ENCODE measurements around the gene AMER3. TPM values are rescaled to one million over a fixed set of nuclear protein-coding genes. Genes with fewer than 3 reads are reported as not detected.
A peak's percentile ranks its signal among the peaks of the same experiment; 100 is the strongest.
"Not testable (repeated sequence)": the region's sequence is repeated elsewhere in the genome, so short reads cannot be mapped to it uniquely, and the experiment has no call there.

AMER3 gene
- total RNA-seq, 1 donor from 2014 or later: 0.18 TPM

GRCh38 chr2:130729322-130730299 is 25.7 kb upstream of the AMER3 start:
- Mint-ChIP-seq H3K36me3 (ENCODE audit: low read depth, unreplicated experiment) (no peaks in the 10 kb centered on the region), H3K4me3 (ENCODE audit: unreplicated experiment) (peak overlapping the region; percentile 17), H3K4me1 (ENCODE audit: unreplicated experiment) (peaks cover 6% of the 10 kb centered on the region), H3K9me3 (ENCODE audit: unreplicated experiment) (no peaks in the 10 kb centered on the region), H3K27ac (ENCODE audit: unreplicated experiment) (no peak overlapping the region), H3K27me3 (ENCODE audit: unreplicated experiment) (peaks cover 9% of the 10 kb centered on the region)
- TF ChIP-seq CTCF (IDR thresholded peaks at IDR 0.05; ENCODE audit: unreplicated experiment): no peak
- no peak for DNase-seq (ENCODE audit: low spot score)

- not testable (repeated sequence) for H3K9me3 Mint-ChIP-seq (ENCODE audit: unreplicated experiment); DNase-seq (ENCODE audit: low spot score); H3K27ac Mint-ChIP-seq (ENCODE audit: unreplicated experiment); H3K4me3 Mint-ChIP-seq (ENCODE audit: unreplicated experiment); H3K4me1 Mint-ChIP-seq (ENCODE audit: unreplicated experiment); H3K36me3 Mint-ChIP-seq (ENCODE audit: low read depth, unreplicated experiment); H3K27me3 Mint-ChIP-seq (ENCODE audit: unreplicated experiment)
These were observed 23.1 kb upstream of the AMER3 start for GRCh38 chr2:130732257-130732656.

GRCh38 chr2:130735200-130735599 is 20.1 kb upstream of the AMER3 start:
- no peaks in the 10 kb centered on the region for H3K4me1 Mint-ChIP-seq (ENCODE audit: unreplicated experiment)
- no peak for TF ChIP-seq CTCF (IDR thresholded peaks at IDR 0.05; ENCODE audit: unreplicated experiment)
- no peak overlapping the region for H3K4me3 Mint-ChIP-seq (ENCODE audit: unreplicated experiment)
- no peak for DNase-seq (ENCODE audit: low spot score)
- no peaks in the 10 kb centered on the region for H3K9me3 Mint-ChIP-seq (ENCODE audit: unreplicated experiment)
- H3K27me3 Mint-ChIP-seq (ENCODE audit: unreplicated experiment): no peaks in the 10 kb centered on the region
- H3K27ac Mint-ChIP-seq (ENCODE audit: unreplicated experiment): no peak overlapping the region
- H3K36me3 Mint-ChIP-seq (ENCODE audit: low read depth, unreplicated experiment): no peaks in the 10 kb centered on the region

GRCh38 chr2:130736487-130736886 is 18.9 kb upstream of the AMER3 start:
- Mint-ChIP-seq H3K27me3 (ENCODE audit: unreplicated experiment) (no peaks in the 10 kb centered on the region), H3K4me3 (ENCODE audit: unreplicated experiment) (no peak overlapping the region), H3K9me3 (ENCODE audit: unreplicated experiment) (no peaks in the 10 kb centered on the region), H3K36me3 (ENCODE audit: low read depth, unreplicated experiment) (no peaks in the 10 kb centered on the region), H3K27ac (ENCODE audit: unreplicated experiment) (no peak overlapping the region), H3K4me1 (ENCODE audit: unreplicated experiment) (peaks cover 6% of the 10 kb centered on the region)
- no peak for DNase-seq (ENCODE audit: low spot score)
- no peak for TF ChIP-seq CTCF (IDR thresholded peaks at IDR 0.05; ENCODE audit: unreplicated experiment)

- TF ChIP-seq CTCF (IDR thresholded peaks at IDR 0.05; ENCODE audit: unreplicated experiment): no peak
- no peak for DNase-seq (ENCODE audit: low spot score)
- H3K9me3 Mint-ChIP-seq (ENCODE audit: unreplicated experiment): no peaks in the 10 kb centered on the region
- peaks cover 6% of the 10 kb centered on the region for H3K4me1 Mint-ChIP-seq (ENCODE audit: unreplicated experiment)
- H3K4me3 Mint-ChIP-seq (ENCODE audit: unreplicated experiment): no peak overlapping the region
- no peak overlapping the region for H3K27ac Mint-ChIP-seq (ENCODE audit: unreplicated experiment)
- no peaks in the 10 kb centered on the region for H3K27me3 Mint-ChIP-seq (ENCODE audit: unreplicated experiment)
- no peaks in the 10 kb centered on the region for H3K36me3 Mint-ChIP-seq (ENCODE audit: low read depth, unreplicated experiment)
These were observed 17.7 kb upstream of the AMER3 start for GRCh38 chr2:130737592-130737991.

Data from endothelial cell (in vitro differentiated cells).